Fibroblast of lung (primary cell): ENCODE results near the gene SLC39A7.
A peak's percentile ranks its signal among the peaks of the same experiment; 100 is the strongest.

Experiments
- EZH2 ChIP-seq: IDR thresholded peaks from 2 replicates; pipeline ENCODE4 v1.5.1; 2012; ENCODE audit warnings: low read length, control low read depth, mild to moderate bottlenecking; ENCODE audit errors: missing control alignments
- TF ChIP-seq, protein P1 (sequence below), 2 donors: IDR thresholded peaks in 1 of 2; conservative IDR thresholded peaks in 1 of 2; 1 replicate in 1 of 2; 2 replicates in 1 of 2; pipeline ENCODE4 v1.5.1; 2011 to 2012; ENCODE audit warnings: low read length in 2 of 2, control low read depth in 1 of 2, inconsistent platforms in 1 of 2, low read depth in 1 of 2, mild to moderate bottlenecking in 1 of 2

GRCh38 chr6:33197431-33198048 lies 3.1 kb upstream of the SLC39A7 start:
- no peak for TF ChIP-seq EZH2
- TF ChIP-seq, protein P1, sequence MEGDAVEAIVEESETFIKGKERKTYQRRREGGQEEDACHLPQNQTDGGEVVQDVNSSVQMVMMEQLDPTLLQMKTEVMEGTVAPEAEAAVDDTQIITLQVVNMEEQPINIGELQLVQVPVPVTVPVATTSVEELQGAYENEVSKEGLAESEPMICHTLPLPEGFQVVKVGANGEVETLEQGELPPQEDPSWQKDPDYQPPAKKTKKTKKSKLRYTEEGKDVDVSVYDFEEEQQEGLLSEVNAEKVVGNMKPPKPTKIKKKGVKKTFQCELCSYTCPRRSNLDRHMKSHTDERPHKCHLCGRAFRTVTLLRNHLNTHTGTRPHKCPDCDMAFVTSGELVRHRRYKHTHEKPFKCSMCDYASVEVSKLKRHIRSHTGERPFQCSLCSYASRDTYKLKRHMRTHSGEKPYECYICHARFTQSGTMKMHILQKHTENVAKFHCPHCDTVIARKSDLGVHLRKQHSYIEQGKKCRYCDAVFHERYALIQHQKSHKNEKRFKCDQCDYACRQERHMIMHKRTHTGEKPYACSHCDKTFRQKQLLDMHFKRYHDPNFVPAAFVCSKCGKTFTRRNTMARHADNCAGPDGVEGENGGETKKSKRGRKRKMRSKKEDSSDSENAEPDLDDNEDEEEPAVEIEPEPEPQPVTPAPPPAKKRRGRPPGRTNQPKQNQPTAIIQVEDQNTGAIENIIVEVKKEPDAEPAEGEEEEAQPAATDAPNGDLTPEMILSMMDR (conservative IDR thresholded peaks at IDR 0.05 in 1 of 2, IDR thresholded peaks at IDR 0.05 in 1 of 2; ENCODE audit: low read depth in 1 of 2, low read length in 2 of 2), result peak; percentile 63 to 81
